ENCODE data around the gene PLCZ1.

DNA sequence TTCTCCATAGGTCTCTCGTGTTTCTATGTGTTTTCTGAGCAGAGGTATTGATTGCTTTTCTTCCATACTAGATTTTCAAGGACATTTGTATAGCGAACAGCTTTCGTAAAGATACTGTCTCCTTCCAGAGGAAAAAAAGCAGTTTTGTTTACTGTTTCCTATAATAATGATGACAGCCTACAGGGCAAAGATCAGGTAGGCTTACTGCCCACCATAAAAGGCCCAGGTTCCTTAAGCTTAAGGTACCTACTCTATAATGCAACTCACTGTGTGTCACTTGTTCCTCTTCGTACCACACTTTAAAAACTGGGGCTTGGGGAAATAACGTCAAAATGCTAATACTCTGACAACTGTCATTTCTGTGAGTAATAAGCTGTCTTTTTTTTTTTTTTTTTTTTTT, 6.7 kb downstream of the PLCZ1 start:
- TF ChIP-seq CTCF (conservative IDR thresholded peaks at IDR 0.05; ENCODE audit: low read depth in 2 of 2) = no peak
- TF ChIP-seq EZH2phosphoT487 (IDR thresholded peaks at IDR 0.05; ENCODE audit: unreplicated experiment) = no peak
- no peak for TF ChIP-seq POLR2AphosphoS5 (IDR thresholded peaks at IDR 0.05; ENCODE audit: low read depth)
- TF ChIP-seq CREB1 (CRISPR knock-in tag; IDR thresholded peaks at IDR 0.05; ENCODE audit: low read depth) = no peak
- TF ChIP-seq EZH2 (IDR thresholded peaks at IDR 0.05; ENCODE audit: low read depth, unreplicated experiment) = no peak
- TF ChIP-seq, protein P1, sequence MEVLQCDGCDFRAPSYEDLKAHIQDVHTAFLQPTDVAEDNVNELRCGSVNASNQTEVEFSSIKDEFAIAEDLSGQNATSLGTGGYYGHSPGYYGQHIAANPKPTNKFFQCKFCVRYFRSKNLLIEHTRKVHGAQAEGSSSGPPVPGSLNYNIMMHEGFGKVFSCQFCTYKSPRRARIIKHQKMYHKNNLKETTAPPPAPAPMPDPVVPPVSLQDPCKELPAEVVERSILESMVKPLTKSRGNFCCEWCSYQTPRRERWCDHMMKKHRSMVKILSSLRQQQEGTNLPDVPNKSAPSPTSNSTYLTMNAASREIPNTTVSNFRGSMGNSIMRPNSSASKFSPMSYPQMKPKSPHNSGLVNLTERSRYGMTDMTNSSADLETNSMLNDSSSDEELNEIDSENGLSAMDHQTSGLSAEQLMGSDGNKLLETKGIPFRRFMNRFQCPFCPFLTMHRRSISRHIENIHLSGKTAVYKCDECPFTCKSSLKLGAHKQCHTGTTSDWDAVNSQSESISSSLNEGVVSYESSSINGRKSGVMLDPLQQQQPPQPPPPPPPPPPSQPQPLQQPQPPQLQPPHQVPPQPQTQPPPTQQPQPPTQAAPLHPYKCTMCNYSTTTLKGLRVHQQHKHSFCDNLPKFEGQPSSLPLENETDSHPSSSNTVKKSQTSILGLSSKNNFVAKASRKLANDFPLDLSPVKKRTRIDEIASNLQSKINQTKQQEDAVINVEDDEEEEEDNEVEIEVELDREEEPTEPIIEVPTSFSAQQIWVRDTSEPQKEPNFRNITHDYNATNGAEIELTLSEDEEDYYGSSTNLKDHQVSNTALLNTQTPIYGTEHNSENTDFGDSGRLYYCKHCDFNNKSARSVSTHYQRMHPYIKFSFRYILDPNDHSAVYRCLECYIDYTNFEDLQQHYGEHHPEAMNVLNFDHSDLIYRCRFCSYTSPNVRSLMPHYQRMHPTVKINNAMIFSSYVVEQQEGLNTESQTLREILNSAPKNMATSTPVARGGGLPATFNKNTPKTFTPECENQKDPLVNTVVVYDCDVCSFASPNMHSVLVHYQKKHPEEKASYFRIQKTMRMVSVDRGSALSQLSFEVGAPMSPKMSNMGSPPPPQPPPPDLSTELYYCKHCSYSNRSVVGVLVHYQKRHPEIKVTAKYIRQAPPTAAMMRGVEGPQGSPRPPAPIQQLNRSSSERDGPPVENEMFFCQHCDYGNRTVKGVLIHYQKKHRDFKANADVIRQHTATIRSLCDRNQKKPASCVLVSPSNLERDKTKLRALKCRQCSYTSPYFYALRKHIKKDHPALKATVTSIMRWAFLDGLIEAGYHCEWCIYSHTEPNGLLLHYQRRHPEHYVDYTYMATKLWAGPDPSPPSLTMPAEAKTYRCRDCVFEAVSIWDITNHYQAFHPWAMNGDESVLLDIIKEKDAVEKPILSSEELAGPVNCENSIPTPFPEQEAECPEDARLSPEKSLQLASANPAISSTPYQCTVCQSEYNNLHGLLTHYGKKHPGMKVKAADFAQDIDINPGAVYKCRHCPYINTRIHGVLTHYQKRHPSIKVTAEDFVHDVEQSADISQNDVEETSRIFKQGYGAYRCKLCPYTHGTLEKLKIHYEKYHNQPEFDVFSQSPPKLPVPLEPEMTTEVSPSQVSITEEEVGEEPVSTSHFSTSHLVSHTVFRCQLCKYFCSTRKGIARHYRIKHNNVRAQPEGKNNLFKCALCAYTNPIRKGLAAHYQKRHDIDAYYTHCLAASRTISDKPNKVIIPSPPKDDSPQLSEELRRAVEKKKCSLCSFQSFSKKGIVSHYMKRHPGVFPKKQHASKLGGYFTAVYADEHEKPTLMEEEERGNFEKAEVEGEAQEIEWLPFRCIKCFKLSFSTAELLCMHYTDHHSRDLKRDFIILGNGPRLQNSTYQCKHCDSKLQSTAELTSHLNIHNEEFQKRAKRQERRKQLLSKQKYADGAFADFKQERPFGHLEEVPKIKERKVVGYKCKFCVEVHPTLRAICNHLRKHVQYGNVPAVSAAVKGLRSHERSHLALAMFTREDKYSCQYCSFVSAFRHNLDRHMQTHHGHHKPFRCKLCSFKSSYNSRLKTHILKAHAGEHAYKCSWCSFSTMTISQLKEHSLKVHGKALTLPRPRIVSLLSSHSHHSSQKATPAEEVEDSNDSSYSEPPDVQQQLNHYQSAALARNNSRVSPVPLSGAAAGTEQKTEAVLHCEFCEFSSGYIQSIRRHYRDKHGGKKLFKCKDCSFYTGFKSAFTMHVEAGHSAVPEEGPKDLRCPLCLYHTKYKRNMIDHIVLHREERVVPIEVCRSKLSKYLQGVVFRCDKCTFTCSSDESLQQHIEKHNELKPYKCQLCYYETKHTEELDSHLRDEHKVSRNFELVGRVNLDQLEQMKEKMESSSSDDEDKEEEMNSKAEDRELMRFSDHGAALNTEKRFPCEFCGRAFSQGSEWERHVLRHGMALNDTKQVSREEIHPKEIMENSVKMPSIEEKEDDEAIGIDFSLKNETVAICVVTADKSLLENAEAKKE (CRISPR knock-in tag; IDR thresholded peaks at IDR 0.05) = no peak

All from GM23338 (cell line).